ENCODE data around the gene ENPP3.

The ENPP3 gene

DNA sequence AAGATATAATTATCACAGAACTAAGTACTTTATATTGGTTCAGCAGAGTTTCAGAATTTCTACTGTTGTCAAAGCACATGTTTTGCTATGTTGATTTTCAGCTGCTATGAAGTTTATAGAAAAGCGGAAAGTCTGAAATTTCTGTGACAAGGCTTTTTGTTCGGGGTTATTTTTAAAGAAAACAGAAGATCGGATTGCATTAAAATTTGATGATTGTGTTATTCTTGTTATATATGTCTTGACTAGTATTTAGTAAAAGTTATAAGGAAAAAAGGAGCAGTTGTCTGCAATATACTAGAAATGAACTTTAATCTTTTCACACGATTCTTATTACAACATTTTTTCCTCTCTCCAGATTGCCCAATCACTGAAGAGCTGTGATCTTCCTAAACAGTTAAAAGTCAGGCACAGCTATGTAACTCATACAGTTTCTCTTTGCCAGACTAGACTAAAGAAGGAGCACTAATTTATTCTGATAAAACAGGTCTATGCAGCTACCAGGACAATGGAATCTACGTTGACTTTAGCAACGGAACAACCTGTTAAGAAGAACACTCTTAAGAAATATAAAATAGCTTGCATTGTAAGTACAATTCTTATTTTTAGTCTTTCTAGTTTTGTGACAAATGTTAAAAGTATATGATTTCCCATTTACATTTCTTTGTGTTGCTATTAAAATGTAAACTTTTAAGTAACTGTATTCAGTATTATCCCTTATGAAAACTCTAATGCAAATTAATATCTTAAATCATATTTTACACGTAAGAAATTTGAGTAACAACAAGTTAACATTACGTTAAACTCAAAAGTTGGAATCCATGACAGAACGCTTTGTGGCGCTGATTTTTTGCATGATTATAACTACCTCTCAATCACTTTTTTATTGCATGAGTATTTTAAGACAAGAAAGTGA is at the start of gene ENPP3:
ENPP3 (plus strand) TSS at position 423 of the 913 bp plus-strand sequence; CDS start at position 506, 83 bp downstream.
- DNase-seq, result no peak

DNA sequence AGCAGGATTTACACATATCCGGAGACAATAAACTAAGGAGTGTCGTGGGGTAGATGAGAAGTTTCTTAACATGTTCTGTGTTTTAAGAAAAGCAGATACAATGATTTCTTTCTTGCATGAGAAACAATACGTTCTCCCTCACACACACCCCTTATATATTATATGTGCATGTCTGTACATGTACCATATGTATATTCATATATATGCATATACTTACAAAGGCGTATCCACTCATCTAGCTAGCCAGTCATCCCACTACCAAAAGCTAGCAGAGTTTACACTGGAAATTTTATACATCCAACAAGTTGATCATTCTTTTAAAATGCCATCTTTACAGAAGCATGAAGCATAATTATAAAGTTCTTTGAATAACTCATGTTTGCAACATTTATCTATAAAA is 49.2 kb upstream of the ENPP3 start:
- no peak for DNase-seq

DNA sequence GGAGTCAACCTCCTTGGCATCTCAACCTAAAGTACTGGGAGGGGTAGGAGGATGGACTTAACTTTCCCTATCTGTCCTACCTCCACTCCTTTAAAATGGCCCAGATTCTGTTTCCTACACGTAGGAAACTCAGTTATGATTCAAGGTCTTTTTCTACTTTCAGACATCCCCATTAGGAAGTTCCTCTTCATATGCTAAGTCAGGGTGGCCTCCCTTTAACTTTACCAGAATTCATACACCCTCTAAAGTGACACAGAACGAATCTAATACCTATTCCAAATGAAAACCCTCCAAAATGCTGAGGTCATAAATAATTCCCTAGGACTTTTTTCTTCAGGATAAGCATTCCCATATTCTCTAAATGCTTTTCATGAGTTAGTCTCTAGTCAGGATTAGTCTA is 48.5 kb upstream of the ENPP3 start:
- DNase-seq, result no peak

DNA sequence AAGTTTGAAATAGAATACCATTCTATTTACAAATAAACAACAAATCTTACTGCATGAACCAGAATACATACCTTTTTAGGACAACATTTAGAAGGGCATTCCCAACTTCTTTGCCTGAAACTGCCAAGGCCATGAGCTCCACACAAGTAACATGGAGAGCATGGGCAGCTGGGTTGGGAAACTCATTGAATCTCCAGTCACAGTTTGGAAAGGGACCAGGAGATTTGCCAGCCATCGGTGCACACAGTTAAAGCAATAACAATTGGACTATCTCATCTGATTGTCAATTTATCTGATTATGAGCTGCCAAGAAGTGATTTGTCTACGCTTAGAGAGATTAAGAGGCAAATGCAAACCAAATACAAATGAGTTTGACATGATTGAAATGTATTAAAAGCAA is 44.2 kb upstream of the ENPP3 start:
- DNase-seq, result no peak

DNA sequence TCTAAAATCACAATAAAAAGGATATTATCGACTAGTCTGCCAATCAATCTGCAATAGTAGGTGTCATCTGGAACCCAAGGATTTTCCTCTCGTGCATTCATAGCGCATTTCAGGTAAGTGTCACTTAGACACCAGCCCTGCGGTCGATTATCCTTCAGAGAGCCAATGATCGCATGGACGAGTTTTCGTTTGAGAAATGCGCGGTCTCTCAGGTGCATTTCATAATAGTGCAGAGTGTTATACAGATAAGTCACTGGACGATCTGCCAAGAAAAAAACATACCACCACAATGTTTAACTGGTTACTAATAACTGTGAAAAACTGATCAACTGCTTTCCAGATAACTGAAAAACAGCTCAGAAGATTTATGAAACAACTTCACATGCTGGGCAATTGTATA is 43.0 kb upstream of the ENPP3 start:
- DNase-seq, result no peak

DNA sequence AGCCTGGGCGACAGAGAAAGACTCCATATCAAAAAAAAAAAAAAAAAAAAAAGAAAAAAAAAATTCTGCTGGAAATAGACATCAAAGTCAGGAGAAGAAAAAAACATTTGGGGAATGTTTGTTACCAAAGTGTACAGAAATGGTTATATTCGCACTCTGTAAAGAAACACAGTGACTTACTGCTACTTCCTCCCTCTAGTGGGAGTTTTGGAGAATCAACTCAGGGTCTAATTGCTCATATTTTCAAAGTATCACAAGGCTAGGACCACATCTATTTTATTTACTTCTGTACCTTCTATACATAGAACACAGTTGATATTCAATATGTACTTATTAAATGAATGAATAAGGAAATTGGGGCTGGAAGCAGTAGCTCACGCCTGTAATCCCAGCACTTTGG is 39.7 kb upstream of the ENPP3 start:
- DNase-seq, result no peak

DNA sequence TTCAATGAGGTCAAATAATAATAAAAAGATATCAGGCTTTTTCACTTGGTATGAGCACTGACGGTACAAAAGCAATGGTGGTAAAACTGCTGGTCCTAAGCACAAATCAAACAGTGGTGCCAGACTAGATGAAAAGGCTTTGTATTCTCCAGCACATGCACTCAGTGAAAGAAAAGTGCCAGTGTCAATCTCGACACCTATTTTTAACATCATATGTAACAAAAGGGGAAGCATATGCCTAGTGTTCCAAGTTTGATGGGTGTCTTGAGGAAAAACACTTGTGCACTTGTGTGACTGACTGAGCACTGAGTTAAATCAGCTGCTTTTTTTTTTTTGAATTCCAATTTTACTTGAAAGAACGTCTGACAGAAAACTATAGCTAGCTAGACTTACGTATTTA is 36.4 kb upstream of the ENPP3 start:
- no peak for DNase-seq

DNA sequence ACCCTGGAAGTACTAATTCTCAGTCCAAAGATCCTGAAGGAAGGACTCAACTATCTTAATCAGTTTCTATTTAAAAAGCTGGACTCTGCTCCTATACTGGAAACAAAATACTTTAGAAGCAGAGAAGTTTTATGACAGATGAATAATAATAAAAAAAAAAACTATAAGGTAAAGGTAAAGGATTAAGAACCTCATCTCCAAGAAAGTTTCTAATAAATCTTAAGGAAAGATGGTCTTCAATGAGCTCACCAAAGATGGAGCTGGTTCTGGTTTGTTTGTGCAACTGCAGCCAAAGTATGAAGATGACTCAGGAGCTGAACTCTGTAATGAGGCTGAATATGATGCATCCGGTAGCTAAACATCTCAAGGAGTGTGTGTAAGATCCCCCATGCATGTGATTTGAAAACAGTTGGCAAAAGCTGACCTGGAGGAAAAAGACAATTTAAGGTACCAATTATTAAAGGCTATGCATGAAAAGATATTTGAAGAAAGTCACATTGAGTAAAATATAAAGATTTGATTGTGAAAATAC is 34.3 kb upstream of the ENPP3 start:
- DNase-seq, result no peak

DNA sequence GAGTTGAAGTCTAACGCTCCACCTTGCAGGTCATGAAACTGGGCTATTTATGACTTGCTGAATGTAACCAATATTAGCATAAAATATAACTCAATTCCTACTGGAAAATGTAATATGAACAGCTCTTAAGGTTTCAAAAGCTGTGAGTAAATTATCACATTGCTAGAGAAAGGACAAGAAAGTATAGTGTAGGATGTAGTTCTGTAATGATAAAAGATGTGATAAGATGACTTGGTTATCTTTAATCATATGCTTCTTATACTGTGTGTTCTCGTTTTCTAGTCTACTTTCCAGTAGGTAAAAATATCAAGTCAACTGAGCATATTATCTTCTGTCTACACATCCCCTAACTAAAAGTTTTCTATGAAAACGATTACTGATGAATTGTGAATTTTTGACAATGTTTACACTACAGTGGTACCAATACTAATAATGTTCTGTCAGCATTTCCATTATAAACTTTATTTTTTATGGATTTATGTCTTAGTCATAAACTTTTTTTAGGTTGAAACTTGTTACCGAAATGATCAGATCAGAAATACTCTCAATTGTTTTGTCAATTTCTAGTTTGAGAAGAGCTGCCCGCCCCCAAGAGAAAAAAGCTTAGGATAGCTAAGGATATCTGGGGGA is 23.7 kb upstream of the ENPP3 start:
- no peak for DNase-seq

DNA sequence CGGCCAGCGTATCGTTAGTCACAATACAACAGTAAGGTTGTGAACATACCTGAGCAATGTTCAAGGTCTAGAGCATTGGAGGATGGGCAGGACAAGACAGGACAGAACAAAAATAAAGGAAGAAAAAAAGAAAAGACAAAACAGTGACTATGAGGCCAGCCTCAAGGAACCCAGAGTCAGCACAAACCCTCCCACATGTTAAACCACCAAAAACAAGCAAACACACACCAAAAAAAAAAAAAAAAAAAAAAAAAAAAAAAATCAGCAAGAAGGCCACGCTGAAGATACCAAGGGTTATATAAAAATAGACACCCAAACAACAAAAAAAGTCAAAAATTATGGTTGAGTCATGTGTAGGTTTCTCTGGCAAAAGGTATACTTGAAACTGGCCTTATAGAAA is 21.8 kb upstream of the ENPP3 start:
- DNase-seq, result no peak

DNA sequence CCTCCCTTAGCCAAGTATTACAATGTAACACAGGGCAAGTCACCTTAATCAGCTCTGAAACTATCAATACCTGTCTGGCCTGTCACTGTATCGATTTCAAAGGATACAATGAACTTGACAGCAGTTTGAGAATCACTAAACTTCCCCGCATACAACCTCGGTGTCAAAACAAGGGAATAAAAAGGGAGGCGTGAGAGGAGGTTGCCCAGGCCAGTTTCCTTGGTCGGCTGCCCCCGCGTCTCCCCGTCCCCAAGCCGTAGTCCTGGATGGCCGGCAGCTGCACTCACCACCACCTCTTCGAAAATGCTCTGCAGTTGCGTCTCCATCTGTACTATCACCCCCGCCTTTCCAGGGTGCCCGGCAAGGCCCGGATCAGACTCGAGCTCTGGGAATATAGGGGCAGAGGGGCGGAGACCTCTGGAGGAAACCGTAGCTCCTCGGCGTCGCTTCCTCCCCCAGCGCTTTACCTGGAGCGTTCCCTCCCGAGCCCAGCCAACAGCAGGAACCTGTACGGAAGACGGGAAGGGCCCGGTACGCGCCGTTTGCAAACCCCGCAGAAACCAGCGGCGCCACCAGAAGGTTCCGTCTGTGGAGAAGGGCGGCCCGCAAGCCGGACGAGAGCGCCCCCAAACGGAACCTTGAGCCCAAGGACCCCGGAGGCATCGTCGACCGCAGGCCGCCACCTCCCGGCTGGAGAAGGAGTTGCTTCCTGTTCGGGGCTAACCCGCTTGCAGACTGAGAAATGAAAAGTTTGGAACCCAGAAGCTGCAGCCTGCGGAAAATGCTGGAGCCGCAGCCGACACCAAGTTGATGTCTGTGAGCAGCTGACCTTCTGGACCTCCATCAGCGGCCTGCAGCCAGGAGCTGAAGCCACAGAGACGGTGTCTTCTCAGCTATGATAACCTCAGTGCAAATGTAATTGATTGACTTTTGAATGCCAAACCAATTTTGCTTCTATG is 9.1 kb upstream of the ENPP3 start, which contains the start of gene MED23:
MED23 (minus strand) TSS at position 519 of the 959 bp plus-strand sequence; CDS start at position 326, 193 bp downstream.
- peak; percentile 96 for DNase-seq

DNA sequence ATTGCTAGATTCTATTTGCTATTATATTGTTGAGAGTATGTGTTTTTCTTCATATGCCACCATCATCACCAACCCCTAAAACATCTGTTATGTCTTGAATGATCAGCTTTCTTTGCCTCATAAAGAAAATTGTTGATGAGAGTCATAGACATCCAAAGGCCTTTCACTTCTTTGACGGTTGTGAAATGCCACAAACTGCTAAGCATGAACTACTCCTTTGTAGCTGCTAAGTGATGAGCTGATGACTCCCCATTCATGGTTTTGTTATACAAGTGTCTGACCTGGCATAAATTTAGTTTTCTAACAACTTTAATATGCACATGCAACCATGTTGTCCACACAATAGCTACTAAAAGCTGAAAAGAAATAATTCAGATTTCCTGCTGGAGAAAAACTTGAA is 8.4 kb upstream of the ENPP3 start:
- DNase-seq, result no peak

DNA sequence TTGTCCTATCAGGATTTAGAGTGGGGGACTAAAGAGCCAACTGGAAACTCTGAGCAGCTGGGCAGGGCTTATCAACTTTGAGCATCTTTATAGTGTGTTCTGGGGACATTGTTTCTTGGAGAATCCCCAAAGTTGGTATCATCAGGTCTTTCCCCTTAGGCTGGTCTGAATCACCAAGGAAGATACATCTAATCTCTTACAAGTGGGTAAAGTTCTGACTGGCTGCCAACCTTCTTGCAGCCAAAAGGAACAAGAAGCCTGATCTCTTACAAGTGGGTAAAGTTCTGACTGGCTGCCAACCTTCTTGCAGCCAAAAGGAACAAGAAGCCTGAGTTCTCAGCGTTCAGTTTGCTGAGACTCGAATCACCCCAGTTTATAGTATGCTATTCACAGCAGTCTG is 7.5 kb upstream of the ENPP3 start:
- DNase-seq, result no peak

DNA sequence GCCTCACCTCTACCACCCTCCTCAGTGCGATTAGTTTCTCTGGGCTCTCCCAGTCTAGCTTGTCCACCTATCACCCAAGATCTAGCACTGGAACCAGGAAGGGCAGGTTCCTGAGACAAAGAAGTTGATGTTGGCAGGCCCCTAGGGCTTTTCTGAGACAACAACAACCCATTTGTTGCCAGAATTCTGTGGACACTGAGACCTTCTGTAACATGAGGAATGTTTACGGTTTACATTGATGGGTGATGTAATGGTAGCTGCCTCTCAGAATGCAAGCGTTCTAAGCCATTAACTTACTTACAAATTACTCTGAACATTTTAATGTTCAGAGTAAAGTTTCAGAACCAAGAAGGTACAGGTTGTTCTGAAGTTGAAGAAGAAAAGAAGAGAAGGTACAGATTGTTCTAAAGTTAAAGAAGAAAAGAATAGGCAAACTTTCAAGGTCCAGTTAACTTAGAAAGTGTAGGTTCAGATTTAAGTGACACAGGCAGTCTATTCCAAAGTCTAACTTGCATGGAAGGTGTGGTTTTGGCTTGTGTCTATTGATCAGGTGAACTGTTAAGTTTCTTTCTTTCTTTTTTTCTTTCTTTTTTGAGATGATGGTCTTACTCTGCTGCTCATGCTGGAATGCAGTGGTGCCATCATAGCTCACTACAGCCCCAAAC is 5.3 kb upstream of the ENPP3 start:
- no peak for DNase-seq

DNA sequence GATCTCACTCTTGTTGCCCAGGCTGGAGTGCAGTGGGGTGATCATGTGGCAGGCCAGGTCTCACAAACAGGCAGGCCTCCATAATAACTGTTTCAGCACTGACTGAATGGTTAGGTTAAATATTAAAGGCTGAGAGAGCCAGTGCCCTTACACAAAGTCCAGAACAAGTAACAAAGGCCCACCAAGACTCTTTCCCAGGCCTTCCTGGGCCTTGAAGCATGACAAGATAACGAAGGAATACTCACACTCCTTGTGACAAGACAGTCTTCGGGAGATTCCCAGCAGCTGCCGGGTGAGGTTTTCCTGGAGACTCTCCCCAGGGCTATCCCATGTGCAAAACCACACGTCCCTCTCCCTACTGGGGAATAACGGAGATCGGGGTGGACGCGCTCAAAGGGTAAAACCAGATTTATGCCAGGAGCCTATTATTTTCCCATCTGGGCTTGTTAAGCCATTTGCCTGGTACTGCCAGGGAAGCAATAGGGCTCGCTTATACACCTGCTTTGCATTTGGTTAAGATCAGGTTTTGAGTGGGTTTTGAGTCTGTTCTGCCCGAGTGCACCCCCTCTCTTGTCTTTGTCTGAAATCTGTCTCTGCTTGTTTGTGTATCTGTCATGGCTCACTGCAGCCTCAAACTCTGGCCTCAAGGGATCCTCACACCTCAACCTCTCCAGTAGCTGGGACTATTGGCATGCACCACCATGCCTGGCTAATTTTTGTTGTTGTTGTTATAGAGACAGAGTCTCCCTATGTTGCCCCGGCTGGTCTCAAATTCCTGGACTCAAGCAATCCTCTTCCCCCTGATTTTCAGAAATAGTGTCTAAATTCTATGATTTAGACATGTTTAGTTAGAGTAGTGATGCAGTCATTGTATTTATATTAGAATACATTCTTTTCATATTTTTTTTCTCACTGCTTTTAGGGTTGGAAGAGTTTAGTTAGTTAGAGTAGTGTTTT is 1.4 kb upstream of the ENPP3 start:
- DNase-seq, result no peak

DNA sequence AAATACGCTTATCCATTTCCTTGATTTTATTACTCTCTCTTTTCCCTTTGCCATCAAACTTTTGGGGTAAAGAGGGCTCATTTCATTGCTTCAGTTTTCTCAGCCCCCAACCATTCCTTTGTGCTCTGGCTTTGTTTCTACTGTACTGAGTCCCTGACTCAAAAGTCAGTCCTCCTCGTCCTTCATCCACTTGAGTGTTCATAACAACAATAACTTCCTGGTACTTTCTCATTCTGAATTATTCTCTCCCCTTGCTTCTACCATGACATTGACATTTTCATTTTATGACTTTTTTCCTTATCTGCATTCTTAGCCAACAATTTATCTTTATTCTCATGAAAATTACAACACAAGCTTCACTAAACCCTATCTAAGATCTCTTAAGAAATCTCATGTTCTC is 911 bp downstream of the ENPP3 start:
- DNase-seq, result no peak

DNA sequence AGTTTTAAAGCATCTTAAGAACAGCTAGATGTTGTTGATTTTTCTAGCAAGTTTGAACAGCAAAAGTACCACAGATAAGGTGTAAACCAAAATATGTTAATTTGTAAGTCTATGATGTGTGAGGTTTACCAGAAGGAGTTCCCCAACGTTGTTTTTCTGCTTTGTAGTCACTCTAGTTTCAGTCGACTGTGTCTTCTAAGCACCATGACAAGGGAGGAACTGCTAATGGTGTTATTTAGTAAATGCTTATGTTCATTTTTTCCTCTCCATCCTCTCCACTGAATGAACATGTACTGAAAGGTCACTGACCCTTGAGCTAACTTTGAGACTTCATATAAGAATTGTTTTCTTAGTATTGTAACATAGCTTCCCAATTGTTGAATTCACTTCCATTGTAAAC is 3.0 kb downstream of the ENPP3 start:
- no peak for DNase-seq

DNA sequence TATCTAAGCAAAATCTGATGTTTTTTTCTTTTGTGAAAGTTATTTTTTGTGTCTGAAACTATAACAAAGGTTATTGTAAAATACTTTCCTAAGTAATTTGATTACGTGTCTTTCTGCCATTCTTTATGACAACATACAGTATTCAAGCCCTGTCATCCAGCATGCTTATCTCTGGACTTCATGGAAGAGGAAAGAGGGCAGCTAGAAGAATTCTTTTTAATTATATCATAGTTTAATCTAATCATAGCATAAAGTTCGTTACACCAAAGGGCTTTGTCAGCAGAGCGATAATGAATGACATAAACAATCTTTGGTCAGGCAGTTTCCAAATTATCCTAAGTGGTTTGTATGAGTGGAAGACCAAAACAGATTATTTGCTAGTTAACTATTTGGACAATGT is 3.5 kb downstream of the ENPP3 start:
- no peak for DNase-seq

DNA sequence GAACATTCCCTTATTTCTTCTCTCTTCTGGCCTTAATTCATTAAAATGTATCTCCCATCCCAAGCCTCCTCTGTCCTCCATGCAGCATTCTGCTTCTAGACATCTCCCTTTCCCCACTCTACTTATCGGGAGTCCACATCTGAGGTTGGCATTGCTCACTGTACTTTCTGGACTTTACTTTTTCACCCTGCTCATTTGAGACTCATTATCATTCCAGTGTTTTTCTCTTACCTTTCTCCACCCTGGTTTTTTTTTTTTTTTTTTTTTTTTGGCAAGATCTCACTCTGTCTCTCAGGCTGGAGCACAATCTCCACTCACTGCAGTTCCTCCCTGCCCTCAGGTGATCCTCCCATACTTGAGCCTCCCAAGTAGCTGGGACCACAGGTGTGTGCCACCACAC is 4.5 kb downstream of the ENPP3 start:
- DNase-seq, result no peak

DNA sequence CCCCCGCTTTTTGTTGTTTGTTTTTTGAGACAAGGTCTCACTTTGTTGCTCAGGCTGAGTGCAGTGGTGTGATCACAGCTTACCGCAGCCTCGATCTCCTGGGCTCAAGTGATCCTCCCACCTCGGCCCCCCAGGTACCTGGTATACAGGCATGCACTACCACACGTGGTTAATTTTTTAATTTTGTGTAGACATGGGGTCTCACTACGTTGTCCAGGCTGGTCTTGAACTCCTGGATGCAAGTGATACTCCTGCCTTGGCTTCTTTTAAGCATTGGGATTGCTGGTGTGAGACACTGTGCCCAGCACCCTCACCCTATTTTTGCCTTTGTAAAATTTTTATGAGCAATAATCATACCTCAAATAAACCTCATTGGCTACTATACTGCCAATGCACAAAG is 5.5 kb downstream of the ENPP3 start:
- DNase-seq, result no peak

DNA sequence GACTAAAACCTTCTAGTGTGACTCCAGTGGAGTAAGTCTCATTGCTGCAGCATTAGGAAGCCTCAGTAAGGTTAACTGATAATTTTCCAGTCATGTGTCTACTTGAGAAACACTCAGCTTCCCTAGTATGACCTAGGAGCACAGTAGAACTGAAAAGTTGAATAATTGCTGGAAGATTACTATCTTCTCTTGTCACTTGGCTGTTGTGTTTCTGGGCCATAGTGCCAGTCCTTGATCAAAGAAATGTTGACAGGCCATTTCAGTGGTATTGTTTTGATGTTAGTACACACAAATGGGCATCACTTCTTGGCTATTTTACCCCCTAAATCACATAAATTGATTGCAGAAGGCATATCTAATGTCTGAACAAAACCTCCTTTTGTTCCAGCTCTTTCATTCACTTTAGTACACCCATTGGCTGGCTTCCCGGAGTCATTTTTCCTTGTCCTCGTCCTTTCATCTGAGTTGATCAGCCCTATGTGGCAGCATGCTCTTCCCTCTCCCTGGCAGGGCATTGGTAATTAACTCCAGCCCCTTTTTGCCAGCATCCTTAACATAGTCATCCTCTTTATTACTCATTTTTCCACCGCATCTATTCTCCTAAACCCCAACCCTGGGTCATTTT is 6.0 kb downstream of the ENPP3 start:
- no peak for DNase-seq
